Daoy (cell line): ENCODE data around the gene SIAH1. TPM values are rescaled to one million over a fixed set of nuclear protein-coding genes. Genes with fewer than 3 reads are reported as not detected.
"Not testable (repeated sequence)": the region's sequence is repeated elsewhere in the genome, so short reads cannot be mapped to it uniquely, and the experiment has no call there.

Source experiments
- DNase-seq: peaks from one replicate; pipeline ENCODE4 v3.0.0-alpha.2; 2015; ENCODE audit warnings: low read depth
- total RNA-seq: library from RNA; depleted of rRNA; stranded (reverse); fragments of >200 nt; shearing (Covaris generic); gene quantifications from 2 replicates; pipeline ENCODE4 v1.2.3, GENCODE V29; 2014; rRNA removed

The SIAH1 gene
- 16.4 and 20.2 TPM in 2 replicates for total RNA-seq

- DNase-seq, result peak; percentile 88
Observed at GRCh38 chr16:48385253-48386150, at the start of gene SIAH1. Gene SIAH1, minus strand, starts transcription at chr16:48385413. Its CDS starts 22,985 bp downstream, at chr16:48362428.

GRCh38 chr16:48434653-48435317, 49.6 kb upstream of the SIAH1 start:
- DNase-seq, result peak; percentile 64

GRCh38 chr16:48433850-48434530, 48.8 kb upstream of the SIAH1 start:
- DNase-seq, result no peak

GRCh38 chr16:48433116-48433849, 48.1 kb upstream of the SIAH1 start:
- DNase-seq, result no peak

GRCh38 chr16:48432136-48432535, 46.9 kb upstream of the SIAH1 start:
- DNase-seq, result no peak

GRCh38 chr16:48430890-48431289, 45.7 kb upstream of the SIAH1 start:
- no peak for DNase-seq

GRCh38 chr16:48426244-48427141, 41.3 kb upstream of the SIAH1 start:
- DNase-seq, result peak; percentile 46

- no peak for DNase-seq
Observed at GRCh38 chr16:48422537-48422936, 37.3 kb upstream of the SIAH1 start.

GRCh38 chr16:48421741-48422140, 36.5 kb upstream of the SIAH1 start:
- peak; percentile 4 for DNase-seq

GRCh38 chr16:48420437-48420836, 35.2 kb upstream of the SIAH1 start:
- DNase-seq, result no peak

GRCh38 chr16:48416617-48417016, 31.4 kb upstream of the SIAH1 start:
- not testable (repeated sequence) for DNase-seq

GRCh38 chr16:48413272-48413671, 28.1 kb upstream of the SIAH1 start:
- DNase-seq, result no peak

GRCh38 chr16:48409839-48410632, 24.8 kb upstream of the SIAH1 start:
- DNase-seq, result peak; percentile 86

- DNase-seq, result peak; percentile 69
Observed at GRCh38 chr16:48408688-48409087, 23.5 kb upstream of the SIAH1 start.

GRCh38 chr16:48405907-48406306, 20.7 kb upstream of the SIAH1 start:
- DNase-seq, result no peak

- no peak for DNase-seq
Observed at GRCh38 chr16:48405153-48405552, 19.9 kb upstream of the SIAH1 start.

- DNase-seq, result not testable (repeated sequence)
Observed at GRCh38 chr16:48402547-48402946, 17.3 kb upstream of the SIAH1 start.

- DNase-seq, result no peak
Observed at GRCh38 chr16:48395375-48395774, 10.2 kb upstream of the SIAH1 start.

- no peak for DNase-seq
Observed at GRCh38 chr16:48394355-48394703, 9.1 kb upstream of the SIAH1 start.
